ENCODE measurements around the gene PLA2G2C.
A peak's percentile ranks its signal among the peaks of the same experiment; 100 is the strongest.

GRCh38 chr1:20194757-20195461, 8.6 kb upstream of the PLA2G2C start:
- TF ChIP-seq, protein P1, sequence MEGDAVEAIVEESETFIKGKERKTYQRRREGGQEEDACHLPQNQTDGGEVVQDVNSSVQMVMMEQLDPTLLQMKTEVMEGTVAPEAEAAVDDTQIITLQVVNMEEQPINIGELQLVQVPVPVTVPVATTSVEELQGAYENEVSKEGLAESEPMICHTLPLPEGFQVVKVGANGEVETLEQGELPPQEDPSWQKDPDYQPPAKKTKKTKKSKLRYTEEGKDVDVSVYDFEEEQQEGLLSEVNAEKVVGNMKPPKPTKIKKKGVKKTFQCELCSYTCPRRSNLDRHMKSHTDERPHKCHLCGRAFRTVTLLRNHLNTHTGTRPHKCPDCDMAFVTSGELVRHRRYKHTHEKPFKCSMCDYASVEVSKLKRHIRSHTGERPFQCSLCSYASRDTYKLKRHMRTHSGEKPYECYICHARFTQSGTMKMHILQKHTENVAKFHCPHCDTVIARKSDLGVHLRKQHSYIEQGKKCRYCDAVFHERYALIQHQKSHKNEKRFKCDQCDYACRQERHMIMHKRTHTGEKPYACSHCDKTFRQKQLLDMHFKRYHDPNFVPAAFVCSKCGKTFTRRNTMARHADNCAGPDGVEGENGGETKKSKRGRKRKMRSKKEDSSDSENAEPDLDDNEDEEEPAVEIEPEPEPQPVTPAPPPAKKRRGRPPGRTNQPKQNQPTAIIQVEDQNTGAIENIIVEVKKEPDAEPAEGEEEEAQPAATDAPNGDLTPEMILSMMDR (IDR thresholded peaks at IDR 0.05): peak in 5 of 7 experiments; percentile 52 to 85 (median 69)
- TF ChIP-seq POLR2A (IDR thresholded peaks at IDR 0.05) (no peak), POLR2AphosphoS5 (IDR thresholded peaks at IDR 0.05) (no peak), EP300 (IDR thresholded peaks at IDR 0.05) (no peak)
